Stomach (tissue), 4 donors: Measurements from ENCODE around the gene CCDC30.

Experiments used
- CTCF ChIP-seq, 7 experiments: fragments of 450-650 bp in 4 of 7; fragments of 200-600 bp in 3 of 7; sonication (generic) in 3 of 7; IDR thresholded peaks; one replicate each; pipeline ENCODE4 v1.5.1; 2016 to 2019; ENCODE audit warnings: antibody characterized with exemption in 7 of 7, control low read depth in 2 of 7, mild to moderate bottlenecking in 1 of 7
- EP300 ChIP-seq: sonication (generic); formaldehyde crosslinking; IDR thresholded peaks from one replicate; pipeline ENCODE4 v1.6.1; 2017; ENCODE audit warnings: antibody characterized with exemption
- POLR2A ChIP-seq, 4 donors: fragments of 450-650 bp; IDR thresholded peaks; one replicate each; pipeline ENCODE4 v1.6.1; 2016; ENCODE audit warnings: antibody characterized with exemption in 4 of 4, control low read depth in 2 of 4, mild to moderate bottlenecking in 1 of 4, moderate library complexity in 1 of 4
- POLR2AphosphoS5 ChIP-seq, 3 donors: sonication (generic); formaldehyde crosslinking; IDR thresholded peaks; one replicate each; pipeline ENCODE4 v1.6.1; 2016; ENCODE audit warnings: antibody characterized with exemption in 3 of 3

GRCh38 chr1:42450061-42450460 lies 13.0 kb upstream of the CCDC30 start:
- TF ChIP-seq CTCF (IDR thresholded peaks at IDR 0.05) (no peak), POLR2A (IDR thresholded peaks at IDR 0.05) (no peak), EP300 (no peak), POLR2AphosphoS5 (IDR thresholded peaks at IDR 0.05) (no peak)
